Measurements from ENCODE around the gene MUC4. TPM values are rescaled to one million over a fixed set of nuclear protein-coding genes. Genes with fewer than 3 reads are reported as not detected.
"Not testable (repeated sequence)": the region's sequence is repeated elsewhere in the genome, so short reads cannot be mapped to it uniquely, and the experiment has no call there.

Gene MUC4
- total and polyA plus RNA-seq, 9 donors, result 0.02 to 0.99 (median 0.31) TPM; not detected in 2

DNA sequence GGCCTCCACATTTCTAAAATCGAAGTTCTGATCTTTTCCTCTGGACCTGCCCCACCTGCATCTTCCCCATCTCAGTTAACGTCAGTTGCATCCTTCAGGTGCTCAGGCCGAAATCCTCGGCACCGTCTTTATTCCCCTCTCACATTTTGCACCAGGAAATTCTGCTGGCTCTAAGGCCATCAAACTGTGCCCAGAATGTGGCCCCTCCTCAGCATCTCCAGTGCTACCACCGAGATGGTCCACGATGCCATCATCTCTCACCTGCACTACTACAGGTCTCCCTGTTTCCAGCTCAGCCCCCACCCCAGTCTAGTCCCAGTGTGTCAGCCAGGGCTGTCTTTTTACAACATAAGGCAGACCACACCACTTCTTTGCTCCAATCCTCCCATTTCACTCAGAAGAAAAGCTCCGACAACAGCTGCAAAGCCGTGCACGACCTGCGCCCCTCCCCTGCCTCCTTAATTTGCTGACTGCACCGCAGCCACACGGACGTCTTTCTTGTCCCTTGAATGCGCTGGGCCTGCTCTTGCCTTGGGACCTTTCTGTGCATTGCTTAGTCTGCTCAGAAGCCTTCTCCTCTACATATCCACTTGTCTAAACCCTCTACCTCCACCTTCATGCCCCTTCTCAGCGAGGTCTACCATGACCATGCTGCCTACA lies 76.6 kb downstream of the MUC4 start:
- TF ChIP-seq EP300 (IDR thresholded peaks at IDR 0.05), result no peak
- TF ChIP-seq, protein P1, sequence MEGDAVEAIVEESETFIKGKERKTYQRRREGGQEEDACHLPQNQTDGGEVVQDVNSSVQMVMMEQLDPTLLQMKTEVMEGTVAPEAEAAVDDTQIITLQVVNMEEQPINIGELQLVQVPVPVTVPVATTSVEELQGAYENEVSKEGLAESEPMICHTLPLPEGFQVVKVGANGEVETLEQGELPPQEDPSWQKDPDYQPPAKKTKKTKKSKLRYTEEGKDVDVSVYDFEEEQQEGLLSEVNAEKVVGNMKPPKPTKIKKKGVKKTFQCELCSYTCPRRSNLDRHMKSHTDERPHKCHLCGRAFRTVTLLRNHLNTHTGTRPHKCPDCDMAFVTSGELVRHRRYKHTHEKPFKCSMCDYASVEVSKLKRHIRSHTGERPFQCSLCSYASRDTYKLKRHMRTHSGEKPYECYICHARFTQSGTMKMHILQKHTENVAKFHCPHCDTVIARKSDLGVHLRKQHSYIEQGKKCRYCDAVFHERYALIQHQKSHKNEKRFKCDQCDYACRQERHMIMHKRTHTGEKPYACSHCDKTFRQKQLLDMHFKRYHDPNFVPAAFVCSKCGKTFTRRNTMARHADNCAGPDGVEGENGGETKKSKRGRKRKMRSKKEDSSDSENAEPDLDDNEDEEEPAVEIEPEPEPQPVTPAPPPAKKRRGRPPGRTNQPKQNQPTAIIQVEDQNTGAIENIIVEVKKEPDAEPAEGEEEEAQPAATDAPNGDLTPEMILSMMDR (IDR thresholded peaks at IDR 0.05), result no peak
- TF ChIP-seq POLR2A (IDR thresholded peaks at IDR 0.05), result no peak
- no peak for DNase-seq
- 80 to 88% (median 82%) methylated on average over 16 of the region's 16 CpGs for WGBS, 3 donors
- Histone ChIP-seq H3K4me3 (no peak overlapping the region), H3K36me3 (no peaks in the 10 kb centered on the region), H3K9me3 (no peaks in the 10 kb centered on the region), H3K4me1 (ENCODE audit: insufficient read depth) (no peaks in the 10 kb centered on the region), H3K27ac (no peak overlapping the region), H3K27me3 (no peaks in the 10 kb centered on the region)
- intact Hi-C loops (cut with DNase I), result no loop called here

DNA sequence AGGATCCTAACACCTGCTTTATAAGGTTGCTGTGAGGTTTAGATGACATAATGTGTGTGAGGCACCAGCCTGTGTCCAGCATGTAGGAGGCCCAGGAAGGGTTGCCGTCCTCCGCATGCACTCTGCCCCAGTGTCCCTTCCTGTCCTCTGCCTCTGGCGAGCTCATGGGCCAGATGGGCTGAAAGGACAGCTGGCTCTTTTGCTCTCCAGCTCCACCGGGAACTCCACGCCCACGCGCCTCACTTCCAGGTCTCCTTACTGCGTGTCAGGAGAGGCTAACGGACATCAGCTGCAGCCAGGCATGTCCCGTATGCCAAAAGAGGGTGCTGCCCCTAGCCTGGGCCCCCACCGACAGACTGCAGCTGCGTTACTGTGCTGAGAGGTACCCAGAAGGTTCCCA lies 78.8 kb downstream of the MUC4 start:
- Histone ChIP-seq H3K4me1 (ENCODE audit: insufficient read depth) (no peaks in the 10 kb centered on the region), H3K9me3 (no peaks in the 10 kb centered on the region), H3K36me3 (no peaks in the 10 kb centered on the region), H3K27ac (no peak overlapping the region), H3K27me3 (no peaks in the 10 kb centered on the region), H3K4me3 (no peak overlapping the region)
- TF ChIP-seq EP300 (IDR thresholded peaks at IDR 0.05) (no peak), POLR2A (IDR thresholded peaks at IDR 0.05) (no peak)
- TF ChIP-seq, protein P1 (IDR thresholded peaks at IDR 0.05), result no peak
- intact Hi-C loops (cut with DNase I), result no loop called here
- no peak for DNase-seq
- 53 to 60% (median 56%) methylated on average over 12 of the region's 12 CpGs for WGBS, 3 donors

DNA sequence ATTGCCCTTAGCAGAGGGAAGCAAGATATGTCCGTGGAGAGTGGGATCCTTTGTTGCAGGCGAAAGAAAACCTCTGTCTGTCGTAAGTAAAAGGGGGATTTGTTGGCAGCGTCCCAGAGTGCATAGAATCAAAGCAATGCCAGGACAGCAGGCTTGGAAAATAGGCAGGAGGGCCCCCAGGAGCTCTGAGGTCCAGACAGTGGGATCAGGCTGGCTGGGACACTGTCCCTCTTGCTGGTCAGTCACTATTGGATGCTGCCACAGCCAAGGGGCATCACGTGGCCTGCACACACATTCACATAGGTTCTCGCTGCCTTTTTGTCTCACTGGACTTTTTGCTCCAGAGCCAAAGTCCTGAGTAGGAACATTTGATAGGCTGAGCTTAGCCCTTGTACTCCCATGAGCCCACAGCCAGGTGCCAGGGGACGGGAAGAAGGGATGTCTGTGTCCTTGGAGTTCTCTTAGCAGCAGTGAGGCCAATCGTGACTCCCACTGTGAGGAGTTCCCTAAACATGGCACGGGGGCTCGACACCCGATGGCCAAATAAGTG lies 80.3 kb downstream of the MUC4 start:
- H3K27ac ChIP-seq, result no peak overlapping the region
- no peak overlapping the region for H3K4me3 ChIP-seq
- DNase-seq, result no peak
- intact Hi-C loops (cut with DNase I), result no loop called here
- TF ChIP-seq POLR2A (IDR thresholded peaks at IDR 0.05), result no peak
- TF ChIP-seq, protein P1 (IDR thresholded peaks at IDR 0.05), result no peak
- no peak for TF ChIP-seq EP300 (IDR thresholded peaks at IDR 0.05)
- WGBS, 3 donors, result 83 to 89% (median 89%) methylated on average over 11 of the region's 11 CpGs
- H3K9me3 ChIP-seq, result no peaks in the 10 kb centered on the region
- H3K27me3 ChIP-seq, result no peaks in the 10 kb centered on the region
- H3K4me1 ChIP-seq (ENCODE audit: insufficient read depth), result no peaks in the 10 kb centered on the region
- no peaks in the 10 kb centered on the region for H3K36me3 ChIP-seq

DNA sequence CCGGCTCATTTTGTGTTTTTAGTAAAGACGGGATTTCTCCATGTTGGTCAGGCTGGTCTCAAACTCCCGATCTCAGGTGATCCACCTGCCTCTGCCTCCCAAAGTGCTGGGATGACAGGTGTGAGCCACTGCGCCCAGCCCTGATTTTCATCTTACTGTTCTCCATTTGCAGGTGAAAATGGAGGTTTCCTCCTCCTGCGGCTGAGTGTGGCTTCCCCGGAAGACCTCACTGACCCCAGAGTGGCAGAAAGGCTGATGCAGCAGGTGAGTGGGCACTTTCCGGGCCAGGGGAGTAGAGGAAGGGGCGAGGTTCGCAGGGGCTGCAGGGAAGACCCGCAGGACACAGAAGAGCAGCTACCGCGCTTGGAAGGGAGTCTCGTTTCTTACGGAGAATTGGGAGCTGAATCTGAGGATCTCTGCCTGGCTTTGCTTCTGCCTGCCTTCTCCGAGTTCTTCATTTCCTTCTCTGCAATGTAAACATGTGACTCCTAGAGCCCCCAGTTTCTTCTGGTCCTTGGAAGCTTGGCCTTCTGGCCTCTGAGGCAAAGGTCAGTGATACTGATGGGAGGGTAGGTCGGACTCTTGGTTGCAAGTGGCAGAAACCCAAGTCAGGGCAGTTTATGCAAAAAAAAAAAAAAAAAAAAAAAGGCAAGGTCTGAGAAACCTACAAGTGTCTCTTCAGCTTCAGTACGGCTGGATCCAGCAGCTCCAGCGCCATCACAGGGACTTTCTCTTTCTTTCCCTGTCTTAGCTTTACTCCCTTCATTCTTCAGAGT lies 82.1 kb downstream of the MUC4 start:
- Histone ChIP-seq H3K36me3 (no peaks in the 10 kb centered on the region), H3K4me3 (no peak overlapping the region), H3K27ac (no peak overlapping the region), H3K27me3 (no peaks in the 10 kb centered on the region), H3K4me1 (ENCODE audit: insufficient read depth) (no peaks in the 10 kb centered on the region), H3K9me3 (no peaks in the 10 kb centered on the region)
- 88 to 92% (median 90%) methylated on average over 18 of the region's 18 CpGs for WGBS, 3 donors
- DNase-seq, result no peak
- TF ChIP-seq POLR2A (IDR thresholded peaks at IDR 0.05) (no peak), EP300 (IDR thresholded peaks at IDR 0.05) (no peak)
- TF ChIP-seq, protein P1 (IDR thresholded peaks at IDR 0.05), result no peak
- intact Hi-C loops (cut with DNase I), result no loop called here

DNA sequence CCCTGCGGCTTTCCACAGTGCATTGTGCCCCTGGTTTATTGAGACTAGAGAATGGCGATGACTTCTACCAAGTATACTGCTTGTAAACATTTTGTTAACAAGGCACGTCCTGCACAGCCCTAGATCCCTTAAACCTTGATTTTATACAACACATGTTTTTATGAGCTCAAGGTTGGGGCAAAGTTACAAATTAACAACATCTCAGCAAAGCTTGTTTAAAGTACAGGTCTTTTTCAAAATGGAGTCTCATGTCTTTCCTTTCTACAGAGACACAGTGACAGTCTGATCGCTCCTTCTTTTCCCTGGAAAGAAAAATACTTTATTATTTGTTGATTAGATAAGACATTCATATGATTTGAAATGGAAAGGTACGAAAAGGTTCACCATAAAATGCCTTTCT lies 82.9 kb downstream of the MUC4 start:
- WGBS, 3 donors, result 72 to 88% (median 80%) methylated on average over 3 to 5 of the region's 5 CpGs
- intact Hi-C loops (cut with DNase I); H3K9me3 ChIP-seq: not testable (repeated sequence)

More for the DNA sequence above, 82.9 kb downstream of the MUC4 start:
- not testable (repeated sequence) for H3K36me3 ChIP-seq; DNase-seq; H3K27ac ChIP-seq; H3K4me1 ChIP-seq (ENCODE audit: insufficient read depth); H3K27me3 ChIP-seq; H3K4me3 ChIP-seq
